Keratinocyte (primary cell): ENCODE measurements around the gene MACF1.

ENCODE experiments used
- EZH2 ChIP-seq: IDR thresholded peaks from one replicate; pipeline ENCODE4 v1.6.1; 2012; ENCODE audit warnings: inconsistent platforms, mild to moderate bottlenecking, low read length, moderate library complexity
- TF ChIP-seq, protein P1 (sequence below), 3 experiments: IDR thresholded peaks in 1 of 3; conservative IDR thresholded peaks in 1 of 3; optimal IDR thresholded peaks in 1 of 3; 2 replicates in 2 of 3; 3 replicates in 1 of 3; pipeline versions ENCODE3 to v1.5.1; 2011; ENCODE audit warnings: low read length in 3 of 3, mild to moderate bottlenecking in 3 of 3, moderate library complexity in 2 of 3, control low read depth in 1 of 3, inconsistent platforms in 1 of 3; ENCODE audit not compliant: insufficient read depth in 2 of 3; ENCODE audit errors: extremely low read depth in 1 of 3

DNA sequence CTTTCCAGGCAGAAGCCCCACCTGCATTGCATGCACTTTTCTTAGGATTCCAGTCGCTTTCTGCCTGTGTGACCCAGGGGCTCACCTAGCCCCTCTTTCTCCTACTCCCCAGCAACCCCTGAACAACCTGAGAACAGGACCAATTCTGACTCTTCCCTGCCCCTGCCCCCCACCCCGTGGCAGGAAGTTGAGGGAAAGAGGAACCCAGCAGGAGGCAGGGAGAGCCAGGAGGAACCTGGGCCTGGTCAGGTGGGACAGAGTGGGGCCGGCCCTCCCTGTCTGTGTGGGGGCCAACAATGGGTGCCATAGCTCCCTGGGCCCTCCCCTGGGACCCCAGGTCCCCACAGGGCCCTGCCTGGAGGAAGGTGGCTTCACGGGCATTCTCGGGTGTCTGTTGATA, 293.1 kb downstream of the MACF1 start:
- TF ChIP-seq, protein P1, sequence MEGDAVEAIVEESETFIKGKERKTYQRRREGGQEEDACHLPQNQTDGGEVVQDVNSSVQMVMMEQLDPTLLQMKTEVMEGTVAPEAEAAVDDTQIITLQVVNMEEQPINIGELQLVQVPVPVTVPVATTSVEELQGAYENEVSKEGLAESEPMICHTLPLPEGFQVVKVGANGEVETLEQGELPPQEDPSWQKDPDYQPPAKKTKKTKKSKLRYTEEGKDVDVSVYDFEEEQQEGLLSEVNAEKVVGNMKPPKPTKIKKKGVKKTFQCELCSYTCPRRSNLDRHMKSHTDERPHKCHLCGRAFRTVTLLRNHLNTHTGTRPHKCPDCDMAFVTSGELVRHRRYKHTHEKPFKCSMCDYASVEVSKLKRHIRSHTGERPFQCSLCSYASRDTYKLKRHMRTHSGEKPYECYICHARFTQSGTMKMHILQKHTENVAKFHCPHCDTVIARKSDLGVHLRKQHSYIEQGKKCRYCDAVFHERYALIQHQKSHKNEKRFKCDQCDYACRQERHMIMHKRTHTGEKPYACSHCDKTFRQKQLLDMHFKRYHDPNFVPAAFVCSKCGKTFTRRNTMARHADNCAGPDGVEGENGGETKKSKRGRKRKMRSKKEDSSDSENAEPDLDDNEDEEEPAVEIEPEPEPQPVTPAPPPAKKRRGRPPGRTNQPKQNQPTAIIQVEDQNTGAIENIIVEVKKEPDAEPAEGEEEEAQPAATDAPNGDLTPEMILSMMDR (optimal IDR thresholded peaks at IDR 0.05 in 1 of 3, IDR thresholded peaks at IDR 0.05 in 1 of 3, conservative IDR thresholded peaks at IDR 0.05 in 1 of 3; ENCODE audit: extremely low read depth in 1 of 3, insufficient read depth in 2 of 3, low read length in 3 of 3): no peak
- TF ChIP-seq EZH2: no peak
